ENCODE data around the gene CFAP92. TPM values are rescaled to one million over a fixed set of nuclear protein-coding genes. Genes with fewer than 3 reads are reported as not detected.

CFAP92 gene
- total RNA-seq, 1 experiment from 2014 or later: 0.92 TPM

GRCh38 chr3:128933213-128933921, 60.5 kb downstream of the CFAP92 start:
- H3K79me1 ChIP-seq (ENCODE audit: insufficient read depth, low read depth, low read length, poor library complexity, severe bottlenecking): no peaks in the 10 kb centered on the region
- H3K9me3 Mint-ChIP-seq: peaks cover 13 to 14% of the 10 kb centered on the region in 2 experiments
- H3K36me3 Mint-ChIP-seq (ENCODE audit: insufficient read depth in 1 of 3, low read depth in 3 of 3): 0 out of 7 replicates have a peak, but pooled peaks cover 0 to 2% (median 0%) of the 10 kb centered on the region in 3 experiments
- no peak overlapping the region for H3K4me2 ChIP-seq (ENCODE audit: insufficient read depth, insufficient read length, low read length)
- H2BK20ac ChIP-seq (ENCODE audit: low read depth, low read length, poor library complexity, severe bottlenecking): no peak overlapping the region
- H3K4me1 Mint-ChIP-seq: peaks cover 0 to 2% of the 10 kb centered on the region in 2 experiments; a peak in 1 of 4 replicates
- H3T11ph ChIP-seq (ENCODE audit: low read length): no peak overlapping the region
- H3K18ac ChIP-seq (ENCODE audit: insufficient read length, low read depth, low read length): no peak overlapping the region
- H3K4ac ChIP-seq (ENCODE audit: low read depth, low read length): no peak overlapping the region
- H4K8ac ChIP-seq (replicated peaks; ENCODE audit: insufficient read length, low read depth, low read length): no peak overlapping the region
- H3K9me3 ChIP-seq (ENCODE audit: control insufficient read depth, low read depth, low read length): no peaks in the 10 kb centered on the region
- H4K91ac ChIP-seq (ENCODE audit: insufficient read length, low read depth, low read length): no peak overlapping the region
- no peak overlapping the region for H2AK5ac ChIP-seq (ENCODE audit: insufficient read length, low read length)
- H3K23me2 ChIP-seq (ENCODE audit: insufficient read length, low read depth, low read length, poor library complexity, severe bottlenecking): no peaks in the 10 kb centered on the region
- H2BK5ac ChIP-seq (ENCODE audit: insufficient read length, low read length): no peak overlapping the region
- H3K27me3 Mint-ChIP-seq (ENCODE audit: low read depth): peaks cover 10% of the 10 kb centered on the region
- no peak overlapping the region for H4K5ac ChIP-seq (ENCODE audit: insufficient read length, low read depth, low read length)
- H2AFZ ChIP-seq (ENCODE audit: low read length): no peak overlapping the region
- H3K27ac Mint-ChIP-seq: no peak overlapping the region
- H3K4me3 Mint-ChIP-seq: no peak overlapping the region
- no peak for TF ChIP-seq CTCF (conservative IDR thresholded peaks at IDR 0.05)
- H3K4me1 ChIP-seq (ENCODE audit: insufficient read depth, low read length): no peaks in the 10 kb centered on the region
- WGBS (ENCODE audit: extremely low coverage, insufficient read length, low lambda C conversion rate): no CpG with 5 or more reads among the region's 9 CpGs
- no peaks in the 10 kb centered on the region for H3K79me2 ChIP-seq (ENCODE audit: insufficient read depth, low read length)
- H3K27ac ChIP-seq (ENCODE audit: insufficient read length, low read depth, low read length): no peak overlapping the region
- no peak overlapping the region for H2BK15ac ChIP-seq (ENCODE audit: low read depth, low read length)
- H3K56ac ChIP-seq (ENCODE audit: insufficient read length, low read depth, low read length): no peak overlapping the region
- H3K9ac ChIP-seq (ENCODE audit: extremely low read depth, insufficient read length, low read length): no peak overlapping the region
- H3K27me3 ChIP-seq (ENCODE audit: insufficient read depth, low read length): no peaks in the 10 kb centered on the region
- no peak overlapping the region for H2BK120ac ChIP-seq (ENCODE audit: low read depth, low read length, poor library complexity, severe bottlenecking)
- H3K23ac ChIP-seq (ENCODE audit: insufficient read length, low read depth, low read length): no peak overlapping the region
- DNase-seq: no peak
- no peak overlapping the region; the same call in 1 of the 2 replicates for H3K14ac ChIP-seq (ENCODE audit: insufficient read depth, low read length)
- no peaks in the 10 kb centered on the region for H4K20me1 ChIP-seq (ENCODE audit: control insufficient read depth, insufficient read depth, insufficient read length)
- H2BK12ac ChIP-seq (ENCODE audit: insufficient read length, low read depth, low read length): no peak overlapping the region
